ENCODE data around the gene ZNF57.
"Not testable (repeated sequence)": the region's sequence is repeated elsewhere in the genome, so short reads cannot be mapped to it uniquely, and the experiment has no call there.

The ZNF57 gene

DNA sequence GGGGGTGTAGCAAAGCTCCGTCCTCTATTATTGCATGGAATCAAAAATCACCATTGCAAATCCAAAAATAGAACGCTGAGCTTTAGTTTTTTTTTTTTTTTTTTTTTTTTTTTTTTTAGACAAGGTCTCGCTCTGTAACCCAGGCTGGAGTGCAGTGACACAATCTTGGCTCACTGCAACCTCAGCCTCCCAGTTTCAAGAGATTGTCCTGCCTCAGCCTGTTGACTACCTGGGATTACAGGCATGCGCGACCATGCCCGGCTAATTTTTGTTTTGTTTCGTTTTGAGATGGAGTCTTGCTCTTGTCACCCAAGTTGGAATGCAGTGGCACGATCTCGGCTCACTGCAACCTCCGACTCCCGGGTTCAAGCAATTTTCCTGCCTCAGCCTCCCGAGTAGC is 59.4 kb downstream of the ZNF57 start:
- no peak for DNase-seq

DNA sequence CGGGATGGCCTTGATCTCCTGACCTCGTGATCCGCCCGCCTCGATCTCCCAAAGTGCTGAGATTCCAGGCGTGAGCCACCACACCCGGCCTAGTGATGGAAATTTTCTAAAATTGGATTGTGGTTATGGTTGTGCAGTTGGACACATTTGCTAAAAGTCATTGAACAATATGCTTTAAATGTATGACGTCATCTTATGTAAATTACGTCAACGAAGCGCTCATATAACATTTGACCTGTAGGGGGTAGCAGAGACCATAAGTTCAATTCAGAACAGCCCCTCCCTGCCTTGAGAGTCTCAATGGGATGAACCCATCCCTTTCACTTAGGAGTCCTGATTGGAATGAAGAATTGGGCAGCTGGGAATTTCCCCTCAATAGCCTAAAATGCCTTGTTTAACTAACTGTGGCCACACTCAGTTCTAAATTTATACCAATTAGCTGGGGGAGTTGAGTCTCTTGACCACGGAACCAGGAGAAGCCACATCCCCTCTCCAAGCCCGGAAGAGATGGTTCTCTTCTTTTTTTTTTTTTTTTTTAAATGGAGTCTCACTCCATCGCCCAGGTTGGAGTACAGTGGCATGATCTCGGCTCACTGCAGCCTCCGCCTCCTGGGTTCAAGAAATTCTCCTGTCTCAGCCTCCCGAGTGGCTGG is 61.4 kb downstream of the ZNF57 start:
- DNase-seq, result no peak

GRCh38 chr19:2963122-2963521 is 62.4 kb downstream of the ZNF57 start:
- DNase-seq, result no peak

DNA sequence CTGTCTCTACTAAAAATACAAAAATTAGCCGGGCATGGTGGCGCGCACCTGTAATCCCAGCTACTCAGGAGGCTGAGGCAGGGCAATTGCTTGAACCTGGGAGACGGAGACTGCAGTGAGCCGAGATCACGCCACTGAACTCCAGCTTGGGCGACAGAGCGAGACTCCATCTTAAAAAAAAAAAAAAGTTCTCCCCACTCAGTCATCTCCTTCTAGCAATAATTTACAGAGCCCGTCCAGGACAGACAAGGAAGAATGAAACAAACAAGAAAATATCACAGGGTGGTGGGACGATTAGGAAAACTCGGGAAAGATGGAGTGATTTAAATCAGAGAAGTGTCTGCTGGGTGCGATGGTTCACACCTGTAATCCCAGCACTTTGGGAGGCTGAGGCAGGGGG is 62.9 kb downstream of the ZNF57 start:
- not testable (repeated sequence) for DNase-seq

- DNase-seq, result no peak
Measured at GRCh38 chr19:2964874-2965273, 64.1 kb downstream of the ZNF57 start.

- DNase-seq, result no peak
Measured at GRCh38 chr19:2967972-2968371, 67.2 kb downstream of the ZNF57 start.

Measured in NCI-H1436 treated with DMSO at 0.1 percent for 48 hours (cell line).